DOHH2 (cell line): ENCODE results near the gene CDKL2.
"Not testable (repeated sequence)": the region's sequence is repeated elsewhere in the genome, so short reads cannot be mapped to it uniquely, and the experiment has no call there.

ENCODE experiments used
- H3F3A ChIP-seq: fragments of 200-600 bp; sonication (generic), shearing (Covaris generic); 2 replicates; pipeline ENCODE4 v1.6.0; 2016; ENCODE audit warnings: antibody characterized with exemption, mild to moderate bottlenecking; ENCODE audit not compliant: control insufficient read depth, insufficient read depth
- H3K27ac ChIP-seq: fragments of 200-600 bp; sonication (generic); 2 replicates; pipeline ENCODE4 v1.5.1; 2014; ENCODE audit warnings: low read depth, mild to moderate bottlenecking, low read length, moderate library complexity
- H3K27me3 ChIP-seq: fragments of 200-600 bp; sonication (generic); 2 replicates; pipeline ENCODE4 v1.6.1; 2014; ENCODE audit warnings: mild to moderate bottlenecking, low read length, mixed read lengths; ENCODE audit not compliant: control insufficient read depth
- H3K36me3 ChIP-seq: fragments of 200-600 bp; sonication (generic); 2 replicates; pipeline ENCODE4 v1.6.1; 2014; ENCODE audit warnings: mild to moderate bottlenecking, low read length, moderate library complexity, mixed read lengths; ENCODE audit not compliant: control insufficient read depth
- H3K4me1 ChIP-seq: fragments of 200-600 bp; sonication (generic); 2 replicates; pipeline ENCODE4 v1.6.1; 2014; ENCODE audit warnings: mild to moderate bottlenecking, low read length, mixed read lengths; ENCODE audit not compliant: control insufficient read depth
- H3K4me2 ChIP-seq: fragments of 200-600 bp; sonication (generic); 2 replicates; pipeline ENCODE4 v1.6.0; 2014; ENCODE audit warnings: mild to moderate bottlenecking, low read length, moderate library complexity
- H3K4me3 ChIP-seq: fragments of 200-600 bp; sonication (generic); 2 replicates; pipeline ENCODE4 v1.5.1; 2014; ENCODE audit warnings: mild to moderate bottlenecking, low read length, mixed read lengths
- H3K79me2 ChIP-seq: fragments of 200-600 bp; sonication (generic); 2 replicates; pipeline ENCODE4 v1.6.1; 2014; ENCODE audit warnings: mild to moderate bottlenecking, low read length, mixed read lengths; ENCODE audit not compliant: control insufficient read depth
- H3K9me2 ChIP-seq: fragments of 200-600 bp; sonication (generic); replicated peaks from 2 replicates; pipeline ENCODE4 v1.6.1; 2014; ENCODE audit warnings: mild to moderate bottlenecking, low read length, mixed read lengths; ENCODE audit not compliant: control insufficient read depth
- H3K9me3 ChIP-seq: fragments of 200-600 bp; sonication (generic); 2 replicates; pipeline ENCODE4 v1.6.1; 2014; ENCODE audit warnings: antibody characterized with exemption, low read length, mixed read lengths; ENCODE audit not compliant: control insufficient read depth, insufficient read depth
- H4K20me1 ChIP-seq: fragments of 200-600 bp; sonication (generic); 2 replicates; pipeline ENCODE4 v1.6.0; 2014; ENCODE audit warnings: low read depth, mild to moderate bottlenecking, antibody characterized with exemption, low read length, moderate library complexity; ENCODE audit not compliant: control insufficient read depth, insufficient read depth
- CTCF ChIP-seq: fragments of 200-600 bp; sonication (generic); IDR thresholded peaks from one replicate; pipeline ENCODE4 v1.5.1; 2014; ENCODE audit warnings: antibody characterized with exemption, mild to moderate bottlenecking, low read depth, low read length; ENCODE audit not compliant: poor library complexity, severe bottlenecking
- EZH2phosphoT487 ChIP-seq: fragments of 200-600 bp; sonication (generic); IDR thresholded peaks from 2 replicates; pipeline ENCODE4 v1.6.1; 2017; ENCODE audit warnings: borderline replicate concordance, mild to moderate bottlenecking, antibody characterized with exemption, low read length, moderate library complexity, mixed read lengths

CDKL2 gene

GRCh38 chr4:75545526-75545925 is 84.8 kb downstream of the CDKL2 start:
- H3K4me2 ChIP-seq = no peak overlapping the region
- H3F3A ChIP-seq = no peaks in the 10 kb centered on the region
- no peaks in the 10 kb centered on the region for H3K27me3 ChIP-seq
- H3K36me3 ChIP-seq = no peaks in the 10 kb centered on the region
- H3K4me1 ChIP-seq = no peaks in the 10 kb centered on the region
- no peaks in the 10 kb centered on the region for H3K79me2 ChIP-seq
- no peaks in the 10 kb centered on the region for H3K9me3 ChIP-seq
- H3K27ac ChIP-seq = no peak overlapping the region
- H3K4me3 ChIP-seq = no peak overlapping the region
- no peaks in the 10 kb centered on the region for H3K9me2 ChIP-seq
- no peak for TF ChIP-seq CTCF
- TF ChIP-seq EZH2phosphoT487 = no peak
- H4K20me1 ChIP-seq = no peaks in the 10 kb centered on the region

GRCh38 chr4:75544870-75545269 is 85.5 kb downstream of the CDKL2 start:
- Histone ChIP-seq H3K4me1 (no peaks in the 10 kb centered on the region), H4K20me1 (no peaks in the 10 kb centered on the region), H3K27ac (no peak overlapping the region), H3K9me2 (no peaks in the 10 kb centered on the region), H3K27me3 (no peaks in the 10 kb centered on the region), H3K36me3 (no peaks in the 10 kb centered on the region), H3K4me2 (no peak overlapping the region), H3K4me3 (no peak overlapping the region), H3K9me3 (no peaks in the 10 kb centered on the region), H3K79me2 (no peaks in the 10 kb centered on the region), H3F3A (no peaks in the 10 kb centered on the region)
- TF ChIP-seq EZH2phosphoT487 (no peak), CTCF (no peak)

- H3K36me3 ChIP-seq, H4K20me1 ChIP-seq, H3K4me2 ChIP-seq, H3K4me1 ChIP-seq, H3K27me3 ChIP-seq, H3K27ac ChIP-seq, H3K9me2 ChIP-seq, H3K79me2 ChIP-seq, H3F3A ChIP-seq, H3K4me3 ChIP-seq, H3K9me3 ChIP-seq: not testable (repeated sequence)
These were observed 86.1 kb downstream of the CDKL2 start for GRCh38 chr4:75544220-75544619.

GRCh38 chr4:75542824-75543223 is 87.5 kb downstream of the CDKL2 start:
- no peak for TF ChIP-seq CTCF
- no peak for TF ChIP-seq EZH2phosphoT487

GRCh38 chr4:75537308-75537707 is 93.0 kb downstream of the CDKL2 start:
- not testable (repeated sequence) for H3K4me3 ChIP-seq, H3K27me3 ChIP-seq, H3K9me3 ChIP-seq, H3K4me2 ChIP-seq, H3K4me1 ChIP-seq, H3K79me2 ChIP-seq, H3F3A ChIP-seq, H3K9me2 ChIP-seq, H3K27ac ChIP-seq, H4K20me1 ChIP-seq, H3K36me3 ChIP-seq

More at GRCh38 chr4:75542824-75543223, 87.5 kb downstream of the CDKL2 start:
- H4K20me1 ChIP-seq = no peaks in the 10 kb centered on the region
- H3F3A ChIP-seq = no peaks in the 10 kb centered on the region
- no peaks in the 10 kb centered on the region for H3K9me2 ChIP-seq
- H3K36me3 ChIP-seq = no peaks in the 10 kb centered on the region
- no peak overlapping the region for H3K4me3 ChIP-seq
- H3K4me1 ChIP-seq = no peaks in the 10 kb centered on the region
- no peak overlapping the region for H3K27ac ChIP-seq
- H3K27me3 ChIP-seq = no peaks in the 10 kb centered on the region
- H3K9me3 ChIP-seq = no peaks in the 10 kb centered on the region
- H3K79me2 ChIP-seq = no peaks in the 10 kb centered on the region
- H3K4me2 ChIP-seq = no peak overlapping the region

GRCh38 chr4:75533926-75534325 is 96.4 kb downstream of the CDKL2 start:
- not testable (repeated sequence) for H3K4me2 ChIP-seq, H3K4me3 ChIP-seq, H3K4me1 ChIP-seq, H3F3A ChIP-seq, H4K20me1 ChIP-seq, H3K27me3 ChIP-seq, H3K79me2 ChIP-seq, H3K9me2 ChIP-seq, H3K9me3 ChIP-seq, H3K27ac ChIP-seq
- peaks cover 22% of the 10 kb centered on the region for H3K36me3 ChIP-seq
